Testis (tissue), 3 donors: Measurements from ENCODE around the gene GLIPR1. TPM values are rescaled to one million over a fixed set of nuclear protein-coding genes. Genes with fewer than 3 reads are reported as not detected.

ENCODE experiments used
- DNase-seq: peaks from one replicate; pipeline ENCODE4 v3.0.0-alpha.2; 2019
- H3K27ac ChIP-seq, 2 donors: fragments of 200-600 bp; sonication (generic); one replicate each; pipeline ENCODE4 v1.5.1; 2019
- H3K27me3 ChIP-seq: fragments of 200-600 bp; sonication (generic); one replicate; pipeline ENCODE4 v1.5.1; 2019
- H3K36me3 ChIP-seq: fragments of 200-600 bp; sonication (generic); one replicate; pipeline ENCODE4 v1.5.1; 2017; ENCODE audit warnings: low read depth; ENCODE audit errors: missing control alignments
- H3K4me1 ChIP-seq: fragments of 200-600 bp; sonication (generic); one replicate; pipeline ENCODE4 v1.5.1; 2019
- H3K4me3 ChIP-seq, 2 donors: fragments of 200-600 bp; sonication (generic); one replicate each; pipeline ENCODE4 v1.5.1; 2017 to 2019
- H3K9me3 ChIP-seq: fragments of 200-600 bp; sonication (generic); one replicate; pipeline ENCODE4 v1.5.1; 2017
- POLR2A ChIP-seq: fragments of 450-650 bp; IDR thresholded peaks from one replicate; pipeline ENCODE4 v1.6.1; 2017; ENCODE audit warnings: antibody characterized with exemption, mild to moderate bottlenecking, moderate library complexity
- WGBS, 2 donors: methylation state at CpG; one replicate each; pipeline ENCODE4 v1.1.5; 2018; 5-methylcytosine and 5-hydroxymethylcytosine counted together
- intact Hi-C: fragments of 100-400 bp; cut with DNase I; formaldehyde crosslinking; loops from one replicate; pipeline ENCODE4 v1.15.1; 2023; ENCODE audit warnings: low total_unique reads
- polyA plus RNA-seq: library from polyadenylated mRNA; stranded (reverse); fragments of 350-450 nt; fragmentation: Illumina TruSeq; extraction: RNeasy Lipid Tissue Mini Kit (QIAGEN cat#74804); gene quantifications from one replicate; pipeline ENCODE4 v1.2.3, GENCODE V29; 2014; ENCODE audit warnings: low read depth, low replicate concordance; ENCODE audit not compliant: insufficient read depth
- total RNA-seq, 2 donors: library from RNA; depleted of rRNA; stranded (reverse); fragments of >200 nt; gene quantifications; one replicate each; pipeline ENCODE4 v1.2.3, GENCODE V29; 2016
- TF ChIP-seq, protein P1 (sequence below), 3 experiments: fragments of 450-650 bp in 2 of 3; fragments of 200-600 bp in 1 of 3; sonication (generic) in 1 of 3; IDR thresholded peaks; one replicate each; pipeline ENCODE4 v1.5.1; 2016 to 2019; ENCODE audit warnings: antibody characterized with exemption in 3 of 3, mild to moderate bottlenecking in 2 of 3, moderate library complexity in 1 of 3

The GLIPR1 gene
- total and polyA plus RNA-seq, 3 donors from 2014 or later = 3.5 to 11.8 (median 4.3) TPM

DNA sequence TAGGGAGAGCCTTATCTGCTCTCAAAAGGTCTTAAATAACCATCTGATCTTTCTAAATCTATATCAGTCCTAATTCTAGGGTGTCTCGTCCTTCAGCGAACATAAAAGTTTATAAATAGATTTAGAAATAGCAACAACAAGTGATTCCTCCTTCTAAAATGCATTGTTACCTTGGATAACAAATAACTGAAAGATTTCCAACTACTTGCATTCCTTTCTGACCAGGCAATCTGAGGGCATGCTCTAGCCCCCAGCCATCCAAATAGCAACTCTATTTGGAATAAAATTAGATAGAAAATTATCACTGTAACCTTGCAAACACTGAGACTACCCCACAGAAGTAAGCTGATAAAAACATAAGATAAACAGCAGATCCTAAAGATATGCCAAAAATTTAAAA lies 52.7 kb downstream of the GLIPR1 start:
- no peaks in the 10 kb centered on the region for H3K9me3 ChIP-seq
- H3K4me1 ChIP-seq = no peaks in the 10 kb centered on the region
- no peak overlapping the region for H3K4me3 ChIP-seq
- no peak for DNase-seq
- TF ChIP-seq POLR2A = no peak
- TF ChIP-seq, protein P1, sequence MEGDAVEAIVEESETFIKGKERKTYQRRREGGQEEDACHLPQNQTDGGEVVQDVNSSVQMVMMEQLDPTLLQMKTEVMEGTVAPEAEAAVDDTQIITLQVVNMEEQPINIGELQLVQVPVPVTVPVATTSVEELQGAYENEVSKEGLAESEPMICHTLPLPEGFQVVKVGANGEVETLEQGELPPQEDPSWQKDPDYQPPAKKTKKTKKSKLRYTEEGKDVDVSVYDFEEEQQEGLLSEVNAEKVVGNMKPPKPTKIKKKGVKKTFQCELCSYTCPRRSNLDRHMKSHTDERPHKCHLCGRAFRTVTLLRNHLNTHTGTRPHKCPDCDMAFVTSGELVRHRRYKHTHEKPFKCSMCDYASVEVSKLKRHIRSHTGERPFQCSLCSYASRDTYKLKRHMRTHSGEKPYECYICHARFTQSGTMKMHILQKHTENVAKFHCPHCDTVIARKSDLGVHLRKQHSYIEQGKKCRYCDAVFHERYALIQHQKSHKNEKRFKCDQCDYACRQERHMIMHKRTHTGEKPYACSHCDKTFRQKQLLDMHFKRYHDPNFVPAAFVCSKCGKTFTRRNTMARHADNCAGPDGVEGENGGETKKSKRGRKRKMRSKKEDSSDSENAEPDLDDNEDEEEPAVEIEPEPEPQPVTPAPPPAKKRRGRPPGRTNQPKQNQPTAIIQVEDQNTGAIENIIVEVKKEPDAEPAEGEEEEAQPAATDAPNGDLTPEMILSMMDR (IDR thresholded peaks at IDR 0.05) = no peak
- no peak overlapping the region for H3K27ac ChIP-seq
- intact Hi-C loops = no loop called here
- 58 to 60% methylated on average over 2 of the region's 2 CpGs for WGBS, 2 donors
- no peaks in the 10 kb centered on the region for H3K36me3 ChIP-seq
- no peaks in the 10 kb centered on the region for H3K27me3 ChIP-seq

DNA sequence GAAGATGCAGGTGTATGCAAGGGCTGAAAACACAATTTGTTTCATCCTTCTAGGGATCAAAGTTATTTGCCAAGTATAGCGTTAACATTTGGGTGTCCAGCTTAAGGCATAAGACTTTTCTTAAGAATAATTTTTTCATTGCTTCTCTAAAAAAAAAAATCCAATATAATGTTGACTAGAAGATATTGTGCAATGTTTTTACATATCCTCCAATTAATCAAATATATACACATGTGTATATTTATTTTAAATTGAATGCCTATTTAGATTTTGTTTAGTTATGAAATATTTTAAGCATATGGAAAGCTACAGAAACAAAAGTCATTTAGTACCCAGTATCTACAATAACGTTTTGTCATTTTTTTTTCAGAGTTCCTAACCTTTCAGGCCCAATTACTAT lies 59.3 kb downstream of the GLIPR1 start:
- Histone ChIP-seq H3K4me1 (no peaks in the 10 kb centered on the region), H3K4me3 (no peak overlapping the region), H3K9me3 (no peaks in the 10 kb centered on the region), H3K36me3 (no peaks in the 10 kb centered on the region), H3K27ac (no peak overlapping the region), H3K27me3 (no peaks in the 10 kb centered on the region)
- no peak for TF ChIP-seq POLR2A
- TF ChIP-seq, protein P1 (IDR thresholded peaks at IDR 0.05) = no peak
- no peak for DNase-seq
- 81% methylated on average over 2 of the region's 2 CpGs for WGBS, 2 donors
- intact Hi-C loops = no loop called here

DNA sequence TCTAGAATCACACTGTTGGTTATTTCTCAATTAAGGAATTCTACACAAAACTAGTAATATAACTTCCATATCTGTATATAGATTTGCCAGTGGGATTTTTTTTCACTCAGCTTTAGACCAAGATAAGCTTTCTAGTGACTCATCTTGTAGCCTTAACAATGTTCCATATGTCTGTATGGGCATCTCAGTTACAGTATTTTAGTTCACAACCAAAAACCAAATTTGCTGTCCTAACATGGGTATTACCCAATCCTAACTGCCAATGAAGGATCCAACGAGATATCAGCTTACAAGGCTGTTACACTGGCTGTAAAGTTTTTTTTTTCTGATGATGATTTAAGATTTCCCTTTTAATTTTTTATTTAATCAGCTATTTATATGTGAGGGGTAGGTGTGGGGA lies 62.4 kb downstream of the GLIPR1 start:
- DNase-seq = no peak

GRCh38 chr12:75543529-75543928 lies 63.0 kb downstream of the GLIPR1 start:
- Histone ChIP-seq H3K27me3 (no peaks in the 10 kb centered on the region), H3K9me3 (no peaks in the 10 kb centered on the region), H3K4me3 (no peak overlapping the region), H3K4me1 (no peaks in the 10 kb centered on the region), H3K36me3 (no peaks in the 10 kb centered on the region), H3K27ac (no peak overlapping the region)
- DNase-seq = no peak
- TF ChIP-seq POLR2A = no peak
- TF ChIP-seq, protein P1 (IDR thresholded peaks at IDR 0.05) = no peak
- 92 to 98% methylated on average over 1 of the region's 1 CpG for WGBS, 2 donors
- intact Hi-C loops = no loop called here

More for the DNA sequence above, 62.4 kb downstream of the GLIPR1 start:
- no peaks in the 10 kb centered on the region for H3K4me1 ChIP-seq
- H3K27ac ChIP-seq = no peak overlapping the region
- WGBS, 2 donors = 84% methylated on average over 1 of the region's 1 CpG
- H3K9me3 ChIP-seq = no peaks in the 10 kb centered on the region
- intact Hi-C loops = no loop called here
- H3K27me3 ChIP-seq = no peaks in the 10 kb centered on the region
- H3K36me3 ChIP-seq = no peaks in the 10 kb centered on the region
- TF ChIP-seq, protein P1 (IDR thresholded peaks at IDR 0.05) = no peak
- TF ChIP-seq POLR2A = no peak
- no peak overlapping the region for H3K4me3 ChIP-seq

- intact Hi-C loops = no loop called here
These were observed 65.1 kb downstream of the GLIPR1 start for GRCh38 chr12:75545636-75546035.

More at GRCh38 chr12:75545636-75546035, 65.1 kb downstream of the GLIPR1 start:
- Histone ChIP-seq H3K9me3 (no peaks in the 10 kb centered on the region), H3K4me1 (no peaks in the 10 kb centered on the region), H3K27me3 (no peaks in the 10 kb centered on the region), H3K36me3 (no peaks in the 10 kb centered on the region), H3K4me3 (no peak overlapping the region), H3K27ac (no peak overlapping the region)
- WGBS, 2 donors = 83 to 92% methylated on average over 1 of the region's 1 CpG
- no peak for DNase-seq
- no peak for TF ChIP-seq POLR2A
- TF ChIP-seq, protein P1 (IDR thresholded peaks at IDR 0.05) = no peak
